Hepatocyte (in vitro differentiated cells): ENCODE results near the gene SVBP.

Source experiments
- CTCF ChIP-seq: fragments of 200-600 bp; sonication (generic); IDR thresholded peaks from 2 replicates; pipeline ENCODE4 v1.5.1; 2016; ENCODE audit warnings: antibody characterized with exemption, mild to moderate bottlenecking; ENCODE audit not compliant: poor library complexity
- EZH2 ChIP-seq: fragments of 200-600 bp; sonication (generic); IDR thresholded peaks from 2 replicates; pipeline ENCODE4 v1.6.1; 2016; ENCODE audit warnings: antibody characterized with exemption, mild to moderate bottlenecking, borderline replicate concordance
- EZH2phosphoT487 ChIP-seq: fragments of 200-600 bp; sonication (generic); IDR thresholded peaks from one replicate; pipeline ENCODE4 v1.6.1; 2018; ENCODE audit warnings: antibody characterized with exemption, mild to moderate bottlenecking, low read depth, moderate library complexity; ENCODE audit not compliant: unreplicated experiment, severe bottlenecking

- TF ChIP-seq CTCF (no peak), EZH2 (no peak), EZH2phosphoT487 (no peak)
These were observed 10.6 kb downstream of the SVBP start for GRCh38 chr1:42806593-42806992.
